Measurements from ENCODE around the gene GCLM.

- TF ChIP-seq, protein P1, sequence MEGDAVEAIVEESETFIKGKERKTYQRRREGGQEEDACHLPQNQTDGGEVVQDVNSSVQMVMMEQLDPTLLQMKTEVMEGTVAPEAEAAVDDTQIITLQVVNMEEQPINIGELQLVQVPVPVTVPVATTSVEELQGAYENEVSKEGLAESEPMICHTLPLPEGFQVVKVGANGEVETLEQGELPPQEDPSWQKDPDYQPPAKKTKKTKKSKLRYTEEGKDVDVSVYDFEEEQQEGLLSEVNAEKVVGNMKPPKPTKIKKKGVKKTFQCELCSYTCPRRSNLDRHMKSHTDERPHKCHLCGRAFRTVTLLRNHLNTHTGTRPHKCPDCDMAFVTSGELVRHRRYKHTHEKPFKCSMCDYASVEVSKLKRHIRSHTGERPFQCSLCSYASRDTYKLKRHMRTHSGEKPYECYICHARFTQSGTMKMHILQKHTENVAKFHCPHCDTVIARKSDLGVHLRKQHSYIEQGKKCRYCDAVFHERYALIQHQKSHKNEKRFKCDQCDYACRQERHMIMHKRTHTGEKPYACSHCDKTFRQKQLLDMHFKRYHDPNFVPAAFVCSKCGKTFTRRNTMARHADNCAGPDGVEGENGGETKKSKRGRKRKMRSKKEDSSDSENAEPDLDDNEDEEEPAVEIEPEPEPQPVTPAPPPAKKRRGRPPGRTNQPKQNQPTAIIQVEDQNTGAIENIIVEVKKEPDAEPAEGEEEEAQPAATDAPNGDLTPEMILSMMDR (conservative IDR thresholded peaks at IDR 0.05; ENCODE audit: low read depth, low read length): no peak
- TF ChIP-seq RFX5 (IDR thresholded peaks at IDR 0.05; ENCODE audit: low read depth, low read length) (no peak), RAD21 (IDR thresholded peaks at IDR 0.05; ENCODE audit: low read length) (no peak), MXI1 (IDR thresholded peaks at IDR 0.05; ENCODE audit: borderline replicate concordance, low read depth, low read length) (no peak)
Measured at GRCh38 chr1:93877529-93877928, 31.7 kb downstream of the GCLM start.
